Uterus (tissue), 2 donors: ENCODE data around the gene UBASH3B.

Source experiments
- CTCF ChIP-seq, 4 experiments: fragments of 200-600 bp in 2 of 4; fragments of 450-650 bp in 2 of 4; sonication (generic) in 2 of 4; IDR thresholded peaks; one replicate each; pipeline ENCODE4 v1.5.1; 2016 to 2019; ENCODE audit warnings: antibody characterized with exemption in 4 of 4, mild to moderate bottlenecking in 2 of 4, moderate library complexity in 1 of 4
- POLR2A ChIP-seq, 2 donors: fragments of 450-650 bp; IDR thresholded peaks; one replicate each; pipeline ENCODE4 v1.6.1; 2016; ENCODE audit warnings: antibody characterized with exemption in 2 of 2, mild to moderate bottlenecking in 1 of 2, moderate library complexity in 1 of 2

DNA sequence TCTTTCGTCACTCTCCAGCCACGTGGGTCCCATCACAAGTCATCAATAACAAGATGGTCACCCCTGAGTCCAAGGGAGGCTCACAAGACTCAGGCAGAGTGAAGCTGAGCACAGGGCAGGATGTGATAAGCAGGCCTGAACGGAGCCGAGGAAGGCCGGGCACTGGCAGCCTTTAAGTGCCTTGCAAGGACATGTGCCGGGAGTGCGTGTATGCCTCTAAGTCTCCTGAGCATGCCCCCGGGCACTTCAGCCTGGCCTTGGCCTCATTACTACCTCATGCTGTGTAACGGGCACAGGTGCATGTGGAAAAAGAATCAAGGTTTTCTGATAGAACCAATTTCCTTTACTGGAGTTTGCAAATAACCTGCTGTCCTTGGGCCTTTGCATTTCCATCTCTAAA lies 55.8 kb downstream of the UBASH3B start:
- TF ChIP-seq CTCF (IDR thresholded peaks at IDR 0.05) (no peak), POLR2A (IDR thresholded peaks at IDR 0.05) (no peak)
